ENCODE measurements around the gene ARAP3.

DNA sequence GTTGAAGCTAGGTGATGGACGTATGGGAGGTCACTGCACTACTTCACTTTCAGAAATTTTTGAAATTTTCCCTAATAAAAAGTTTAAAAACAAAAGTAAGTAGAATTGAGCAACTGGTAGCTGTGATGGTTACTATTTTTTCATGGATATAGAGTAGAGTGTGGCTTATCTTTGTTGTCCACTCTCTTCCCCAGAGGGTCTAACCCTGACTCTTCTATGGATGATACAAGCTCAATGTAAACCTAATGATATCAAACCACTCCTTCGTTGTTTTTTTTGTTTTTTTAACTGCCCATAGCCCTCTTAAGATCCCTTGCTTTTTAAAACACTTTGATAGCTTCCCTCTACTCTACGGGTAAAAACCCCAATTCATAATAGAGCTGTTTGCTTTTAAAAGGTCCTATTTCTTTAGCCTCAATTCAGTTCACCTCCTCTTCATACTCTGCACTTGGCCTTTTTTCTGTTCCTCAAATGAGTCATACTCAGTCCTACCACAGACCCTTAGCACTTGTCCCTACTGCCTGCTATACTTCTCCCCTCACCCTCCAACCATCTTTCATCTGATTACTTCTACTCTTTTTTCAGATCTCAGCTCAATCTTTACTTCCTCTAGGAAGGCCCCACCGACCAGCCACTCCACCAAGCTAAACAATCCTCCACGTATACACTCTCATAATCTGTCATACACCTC lies 48.0 kb downstream of the ARAP3 start:
- TF ChIP-seq, protein P1, sequence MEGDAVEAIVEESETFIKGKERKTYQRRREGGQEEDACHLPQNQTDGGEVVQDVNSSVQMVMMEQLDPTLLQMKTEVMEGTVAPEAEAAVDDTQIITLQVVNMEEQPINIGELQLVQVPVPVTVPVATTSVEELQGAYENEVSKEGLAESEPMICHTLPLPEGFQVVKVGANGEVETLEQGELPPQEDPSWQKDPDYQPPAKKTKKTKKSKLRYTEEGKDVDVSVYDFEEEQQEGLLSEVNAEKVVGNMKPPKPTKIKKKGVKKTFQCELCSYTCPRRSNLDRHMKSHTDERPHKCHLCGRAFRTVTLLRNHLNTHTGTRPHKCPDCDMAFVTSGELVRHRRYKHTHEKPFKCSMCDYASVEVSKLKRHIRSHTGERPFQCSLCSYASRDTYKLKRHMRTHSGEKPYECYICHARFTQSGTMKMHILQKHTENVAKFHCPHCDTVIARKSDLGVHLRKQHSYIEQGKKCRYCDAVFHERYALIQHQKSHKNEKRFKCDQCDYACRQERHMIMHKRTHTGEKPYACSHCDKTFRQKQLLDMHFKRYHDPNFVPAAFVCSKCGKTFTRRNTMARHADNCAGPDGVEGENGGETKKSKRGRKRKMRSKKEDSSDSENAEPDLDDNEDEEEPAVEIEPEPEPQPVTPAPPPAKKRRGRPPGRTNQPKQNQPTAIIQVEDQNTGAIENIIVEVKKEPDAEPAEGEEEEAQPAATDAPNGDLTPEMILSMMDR (IDR thresholded peaks at IDR 0.05 in 2 of 3, conservative IDR thresholded peaks at IDR 0.05 in 1 of 3; ENCODE audit: borderline replicate concordance in 1 of 3, insufficient read depth in 1 of 3, low read depth in 2 of 3, low read length in 2 of 3) = no peak
- no peak for TF ChIP-seq ZFX (IDR thresholded peaks at IDR 0.05)
- TF ChIP-seq, protein P2, sequence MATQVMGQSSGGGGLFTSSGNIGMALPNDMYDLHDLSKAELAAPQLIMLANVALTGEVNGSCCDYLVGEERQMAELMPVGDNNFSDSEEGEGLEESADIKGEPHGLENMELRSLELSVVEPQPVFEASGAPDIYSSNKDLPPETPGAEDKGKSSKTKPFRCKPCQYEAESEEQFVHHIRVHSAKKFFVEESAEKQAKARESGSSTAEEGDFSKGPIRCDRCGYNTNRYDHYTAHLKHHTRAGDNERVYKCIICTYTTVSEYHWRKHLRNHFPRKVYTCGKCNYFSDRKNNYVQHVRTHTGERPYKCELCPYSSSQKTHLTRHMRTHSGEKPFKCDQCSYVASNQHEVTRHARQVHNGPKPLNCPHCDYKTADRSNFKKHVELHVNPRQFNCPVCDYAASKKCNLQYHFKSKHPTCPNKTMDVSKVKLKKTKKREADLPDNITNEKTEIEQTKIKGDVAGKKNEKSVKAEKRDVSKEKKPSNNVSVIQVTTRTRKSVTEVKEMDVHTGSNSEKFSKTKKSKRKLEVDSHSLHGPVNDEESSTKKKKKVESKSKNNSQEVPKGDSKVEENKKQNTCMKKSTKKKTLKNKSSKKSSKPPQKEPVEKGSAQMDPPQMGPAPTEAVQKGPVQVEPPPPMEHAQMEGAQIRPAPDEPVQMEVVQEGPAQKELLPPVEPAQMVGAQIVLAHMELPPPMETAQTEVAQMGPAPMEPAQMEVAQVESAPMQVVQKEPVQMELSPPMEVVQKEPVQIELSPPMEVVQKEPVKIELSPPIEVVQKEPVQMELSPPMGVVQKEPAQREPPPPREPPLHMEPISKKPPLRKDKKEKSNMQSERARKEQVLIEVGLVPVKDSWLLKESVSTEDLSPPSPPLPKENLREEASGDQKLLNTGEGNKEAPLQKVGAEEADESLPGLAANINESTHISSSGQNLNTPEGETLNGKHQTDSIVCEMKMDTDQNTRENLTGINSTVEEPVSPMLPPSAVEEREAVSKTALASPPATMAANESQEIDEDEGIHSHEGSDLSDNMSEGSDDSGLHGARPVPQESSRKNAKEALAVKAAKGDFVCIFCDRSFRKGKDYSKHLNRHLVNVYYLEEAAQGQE (IDR thresholded peaks at IDR 0.05; ENCODE audit: low read depth) = no peak
- no peak for TF ChIP-seq ZNF274 (IDR thresholded peaks at IDR 0.05; ENCODE audit: low read depth, low read length)
- TF ChIP-seq SP1 (IDR thresholded peaks at IDR 0.05; ENCODE audit: low read depth) = no peak
- no peak for TF ChIP-seq EZH2 (IDR thresholded peaks at IDR 0.05)
- no peak for TF ChIP-seq EGR1 (IDR thresholded peaks at IDR 0.05; ENCODE audit: low read depth)
- no peak for TF ChIP-seq FOSL1 (IDR thresholded peaks at IDR 0.05; ENCODE audit: low read depth)
- no peak for TF ChIP-seq POLR2A (IDR thresholded peaks at IDR 0.05; ENCODE audit: borderline replicate concordance, extremely low read depth, insufficient read depth, insufficient read length)
- no peak for TF ChIP-seq JUND (IDR thresholded peaks at IDR 0.05)
